SW 1271 (cell line): ENCODE measurements around the gene DDX20.
A peak's percentile ranks its signal among the peaks of the same experiment; 100 is the strongest.

Experiments used
- DNase-seq, 2 experiments: peaks; one replicate each; lab custom pipeline; 2025; lab: John Stamatoyannopoulos, UW

The DDX20 gene

GRCh38 chr1:111750856-111751255 lies 4.8 kb upstream of the DDX20 start:
- DNase-seq, result no peak

DNA sequence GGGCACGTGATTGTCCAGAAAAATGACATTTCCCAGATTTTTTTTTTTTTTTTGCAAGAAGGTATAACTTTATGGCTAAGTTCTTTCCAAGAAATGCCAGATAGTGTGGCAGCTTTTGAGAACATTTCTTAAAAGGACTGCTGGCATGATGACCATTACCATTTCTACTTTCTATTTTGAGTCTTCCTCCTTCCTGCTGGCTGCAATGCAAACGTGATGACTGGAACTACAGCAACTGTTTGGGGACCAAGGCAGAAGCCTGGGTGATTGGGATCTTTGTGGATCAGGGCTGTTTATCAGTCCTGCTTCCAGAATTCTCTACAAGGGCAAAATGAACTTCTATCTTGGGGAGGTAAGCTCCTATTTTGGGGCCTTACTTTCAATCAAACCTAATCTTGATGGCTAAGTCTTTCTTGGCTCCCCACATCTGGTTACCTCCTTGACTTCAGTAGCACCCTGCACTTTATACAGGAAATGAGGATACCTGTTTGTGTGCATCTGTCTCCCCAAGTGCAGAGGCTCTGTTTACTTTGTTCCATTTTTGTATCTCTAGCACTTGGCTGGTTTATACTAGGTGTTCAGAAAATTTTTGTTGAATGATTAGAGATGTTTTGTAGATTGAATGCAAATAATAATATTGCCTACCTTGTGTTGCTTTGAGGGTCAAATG lies 3.7 kb upstream of the DDX20 start:
- DNase-seq, result no peak

DNA sequence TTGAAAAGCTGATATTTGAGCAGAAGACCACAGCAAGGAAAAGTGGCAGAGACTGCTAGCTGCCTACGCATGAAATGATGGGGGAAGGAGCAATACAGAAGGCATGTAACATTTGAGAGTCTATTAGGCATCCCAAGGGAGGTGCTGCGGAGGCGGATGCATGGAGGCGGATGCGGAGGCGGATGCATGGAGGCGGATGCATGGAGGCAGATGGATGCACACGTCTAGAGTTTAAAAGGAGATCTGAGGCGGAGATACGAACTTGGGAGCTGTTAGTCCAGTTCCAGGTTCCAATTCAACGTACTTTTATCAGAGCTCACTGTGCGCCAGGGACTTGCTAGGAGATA lies 744 bp upstream of the DDX20 start:
- DNase-seq, result peak; percentile 39 to 61

DNA sequence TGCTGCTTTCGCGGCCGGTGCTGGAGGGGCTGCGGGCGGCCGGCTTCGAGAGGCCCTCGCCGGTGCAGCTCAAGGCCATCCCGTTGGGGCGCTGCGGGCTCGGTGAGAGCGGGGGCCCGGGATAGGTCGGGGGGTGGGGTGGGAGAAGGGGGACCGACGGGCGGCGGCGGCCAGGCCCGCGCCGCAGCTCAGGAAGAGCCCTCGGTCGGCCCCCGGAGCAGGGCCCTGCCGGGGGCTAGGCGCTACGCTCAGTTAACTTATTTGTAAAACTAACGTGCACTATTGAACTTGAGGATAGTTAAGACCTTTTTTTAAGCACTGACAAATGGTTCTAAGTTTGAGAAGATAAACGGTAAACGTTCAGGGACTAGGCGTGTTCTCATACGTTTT lies 418 bp downstream of the DDX20 start:
- no peak for DNase-seq

- DNase-seq, result peak in 1 of 2 experiments; percentile 10
These were observed 2.7 kb downstream of the DDX20 start for GRCh38 chr1:111758373-111758772.

- DNase-seq, result no peak
These were observed 6.0 kb downstream of the DDX20 start for GRCh38 chr1:111761717-111762116.

DNA sequence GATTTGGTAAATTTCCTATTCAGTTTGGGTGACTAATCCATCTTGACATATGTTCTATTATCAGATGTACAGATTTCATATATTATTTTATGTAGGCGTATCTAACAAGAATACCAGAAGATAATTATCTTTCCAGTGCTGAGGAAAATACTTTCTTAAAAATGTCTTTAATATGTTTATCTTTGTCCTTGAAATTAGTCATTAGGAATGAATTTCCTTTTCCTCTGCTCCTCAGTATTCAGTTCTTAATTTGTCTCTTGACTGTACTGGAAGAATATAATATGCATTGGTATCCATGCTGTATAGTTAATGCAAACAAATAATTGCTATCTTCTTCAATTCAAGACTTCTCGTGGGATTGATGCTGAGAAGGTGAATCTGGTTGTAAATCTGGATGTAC lies 6.6 kb downstream of the DDX20 start:
- no peak for DNase-seq

DNA sequence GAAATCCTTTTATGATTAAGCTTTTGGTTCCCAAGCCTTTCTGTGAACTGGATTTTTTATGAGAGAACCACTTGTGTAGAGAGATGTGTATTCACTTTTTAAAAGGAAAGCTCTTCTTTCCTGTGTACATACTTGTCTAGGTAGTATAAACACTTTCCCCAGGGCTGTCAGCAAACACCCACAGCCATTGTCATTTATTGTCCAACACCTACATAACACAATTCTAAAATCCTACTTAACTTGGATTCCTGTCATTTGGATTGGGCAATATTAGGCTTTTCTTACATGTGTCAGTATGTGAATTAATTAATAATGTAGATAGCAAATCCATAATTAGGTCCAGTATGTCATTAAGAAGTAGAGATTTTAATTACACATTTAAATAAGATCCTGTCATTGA lies 12.3 kb downstream of the DDX20 start:
- no peak for DNase-seq

DNA sequence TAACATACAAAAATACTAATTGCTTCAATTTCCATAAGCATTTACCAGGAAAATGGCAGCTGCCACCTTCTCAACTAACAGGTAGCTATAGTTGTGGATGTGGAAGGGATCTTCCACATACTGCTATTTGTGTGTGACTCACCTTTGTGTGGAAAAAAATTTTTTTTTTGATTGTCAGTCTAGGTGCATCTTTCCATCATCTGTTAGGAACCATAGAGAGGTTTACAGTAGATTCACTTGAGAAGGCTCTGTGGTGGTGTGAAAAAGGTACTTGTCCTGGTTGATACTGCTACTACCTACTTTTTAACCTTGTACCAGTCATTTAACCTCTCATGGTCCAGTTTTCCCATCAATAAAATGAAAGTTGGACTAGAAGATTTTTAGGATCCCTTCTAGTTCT lies 12.9 kb downstream of the DDX20 start:
- no peak for DNase-seq

GRCh38 chr1:111769517-111770146 lies 13.9 kb downstream of the DDX20 start:
- DNase-seq, result peak in 1 of 2 experiments; percentile 48

GRCh38 chr1:111770916-111771315 lies 15.2 kb downstream of the DDX20 start:
- no peak for DNase-seq

DNA sequence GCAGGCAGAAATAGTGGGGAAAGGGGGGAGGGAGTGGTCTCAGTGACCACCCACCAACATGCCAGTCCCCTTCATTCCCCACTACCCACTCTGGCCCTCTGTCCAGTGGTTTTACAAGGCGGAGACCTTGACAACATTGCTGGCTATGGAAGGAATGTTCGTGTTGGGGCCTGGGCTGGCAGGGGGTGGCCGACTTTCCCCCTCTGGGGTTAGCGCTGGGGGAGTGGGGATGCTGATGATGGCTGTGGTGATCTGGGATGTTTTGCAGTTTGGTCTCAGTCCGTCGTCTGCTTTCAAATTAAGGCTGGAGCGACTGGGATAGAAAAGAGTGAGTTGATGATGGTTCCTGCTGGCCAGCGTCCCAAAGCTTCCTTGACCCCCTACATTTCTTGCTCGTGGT lies 20.3 kb downstream of the DDX20 start:
- DNase-seq, result no peak

DNA sequence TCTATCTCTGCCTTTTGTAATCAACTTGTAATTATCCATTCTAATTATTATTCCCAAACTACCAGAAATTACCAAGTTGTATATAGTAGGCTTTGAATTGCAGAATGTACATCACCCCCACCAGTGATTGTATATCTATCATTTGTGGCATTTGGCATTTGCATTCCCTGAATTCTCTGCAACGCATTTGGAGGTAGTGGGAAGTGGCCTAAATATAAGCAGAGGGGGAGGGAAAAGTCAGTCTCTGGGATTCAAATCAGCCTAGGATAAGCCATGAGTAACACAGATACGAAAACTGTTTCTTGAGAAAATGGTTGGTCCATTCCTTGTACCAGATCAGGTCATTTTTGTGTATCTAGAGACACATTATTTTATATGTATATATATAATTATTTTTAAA lies 20.7 kb downstream of the DDX20 start:
- no peak for DNase-seq

DNA sequence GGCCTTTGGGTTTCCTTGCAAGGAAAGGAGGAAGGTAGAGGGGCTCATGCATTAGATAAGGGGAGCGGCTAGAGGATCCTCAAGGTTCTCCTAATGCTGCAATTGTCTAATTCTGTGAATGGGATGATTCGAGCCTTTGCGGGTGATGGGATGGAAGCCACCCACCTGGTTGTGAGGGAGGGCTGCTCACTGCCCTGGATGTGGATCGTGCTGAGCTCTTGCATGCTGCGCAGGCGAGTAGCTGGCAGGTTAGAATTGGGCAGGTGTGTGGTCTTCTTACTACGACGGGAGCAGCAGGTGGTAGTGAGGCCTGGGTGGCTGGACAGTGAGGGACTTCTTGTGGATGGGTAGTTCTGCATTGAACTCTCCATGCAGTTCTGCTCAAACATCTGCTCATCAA lies 21.2 kb downstream of the DDX20 start:
- DNase-seq, result no peak

GRCh38 chr1:111777301-111777700 lies 21.6 kb downstream of the DDX20 start:
- no peak for DNase-seq

DNA sequence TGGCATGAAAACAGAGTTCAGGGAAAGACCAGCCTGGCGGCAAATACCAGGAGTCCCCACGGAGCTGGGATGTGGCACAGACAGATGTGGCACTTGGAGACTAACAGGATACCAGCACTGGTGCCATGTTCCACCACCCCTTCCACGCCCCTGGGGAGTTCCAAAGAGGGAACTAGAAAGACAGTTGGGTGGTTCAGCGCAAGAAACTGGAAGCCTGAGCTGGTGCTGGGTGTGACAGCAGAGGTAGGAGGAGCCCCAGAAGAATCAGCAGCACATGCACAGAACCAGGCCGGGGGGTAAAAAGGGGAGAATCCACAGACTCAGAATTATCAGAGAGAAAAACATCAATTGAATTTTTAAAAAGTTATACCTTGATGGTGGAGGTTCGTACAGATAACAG lies 22.4 kb downstream of the DDX20 start:
- no peak for DNase-seq

DNA sequence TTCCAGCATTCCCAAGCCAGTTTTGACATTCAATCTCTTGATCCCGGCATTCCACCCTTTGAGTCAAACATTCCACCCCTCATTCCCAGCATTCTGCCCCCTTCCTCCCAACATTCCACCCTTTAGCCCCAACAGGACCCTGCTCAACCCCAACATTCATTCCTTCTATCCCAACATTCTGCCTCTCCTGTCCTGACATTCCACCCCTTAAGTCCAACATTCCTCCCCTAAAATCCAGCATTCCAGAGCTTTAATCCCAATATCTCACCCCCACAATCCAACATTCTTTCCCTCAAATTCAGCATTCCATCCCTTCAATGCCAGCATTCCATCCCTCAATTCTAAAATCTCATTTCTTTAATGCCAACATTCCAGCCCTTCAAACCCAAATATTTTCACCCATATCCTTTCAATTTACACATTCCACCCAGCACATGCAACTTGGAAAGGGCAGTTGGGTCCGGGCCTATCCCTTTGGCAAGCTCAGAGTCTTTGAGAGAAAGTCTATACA lies 22.9 kb downstream of the DDX20 start:
- DNase-seq, result no peak

DNA sequence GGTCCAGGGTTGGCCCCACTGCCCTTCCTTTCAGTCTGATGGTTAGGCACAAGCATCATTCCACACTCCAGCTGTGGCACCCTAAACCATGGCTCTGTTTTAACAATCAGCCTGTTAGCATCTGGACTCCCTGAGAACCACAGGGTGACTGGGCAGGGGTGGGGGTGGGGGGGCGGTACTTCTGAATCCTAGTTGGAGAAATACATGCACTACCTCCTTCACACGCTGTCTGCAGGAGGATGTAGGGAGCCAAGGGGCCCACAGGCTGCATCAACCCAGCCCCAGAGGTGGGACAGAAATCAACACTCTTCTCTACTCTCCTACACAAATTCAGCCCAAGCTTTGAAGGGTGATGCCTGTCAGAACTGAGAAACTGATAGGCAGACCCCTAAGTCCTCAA lies 23.8 kb downstream of the DDX20 start:
- no peak for DNase-seq

DNA sequence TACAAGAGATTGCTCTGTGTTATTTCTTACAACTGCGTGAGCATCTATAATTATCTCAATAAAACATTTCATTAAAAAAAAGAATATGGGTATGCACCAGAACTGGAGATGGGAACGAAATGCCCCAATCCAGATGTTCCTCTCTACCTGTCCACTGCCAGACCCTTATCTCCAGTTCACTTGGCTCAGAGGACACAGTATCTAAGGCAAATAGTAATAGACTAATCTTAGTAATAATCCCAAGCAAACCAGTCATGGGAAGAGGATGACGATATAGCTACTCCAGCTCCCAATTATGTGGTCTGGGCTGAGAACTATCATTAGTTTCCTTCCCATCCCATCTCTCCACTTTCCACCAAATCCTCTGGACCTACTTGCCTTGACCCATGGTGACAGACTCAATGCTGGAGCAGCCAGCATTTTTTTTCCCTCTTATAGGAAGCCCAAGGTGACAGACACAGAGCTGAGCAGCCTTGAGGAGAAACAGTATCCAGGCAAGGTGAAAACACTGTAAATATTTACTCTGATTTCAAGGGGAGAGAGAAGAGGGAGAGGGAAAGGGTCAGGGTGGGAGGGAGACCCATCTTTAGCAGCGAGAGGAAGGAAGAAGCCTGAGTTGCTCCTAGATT lies 28.7 kb downstream of the DDX20 start:
- DNase-seq, result no peak

DNA sequence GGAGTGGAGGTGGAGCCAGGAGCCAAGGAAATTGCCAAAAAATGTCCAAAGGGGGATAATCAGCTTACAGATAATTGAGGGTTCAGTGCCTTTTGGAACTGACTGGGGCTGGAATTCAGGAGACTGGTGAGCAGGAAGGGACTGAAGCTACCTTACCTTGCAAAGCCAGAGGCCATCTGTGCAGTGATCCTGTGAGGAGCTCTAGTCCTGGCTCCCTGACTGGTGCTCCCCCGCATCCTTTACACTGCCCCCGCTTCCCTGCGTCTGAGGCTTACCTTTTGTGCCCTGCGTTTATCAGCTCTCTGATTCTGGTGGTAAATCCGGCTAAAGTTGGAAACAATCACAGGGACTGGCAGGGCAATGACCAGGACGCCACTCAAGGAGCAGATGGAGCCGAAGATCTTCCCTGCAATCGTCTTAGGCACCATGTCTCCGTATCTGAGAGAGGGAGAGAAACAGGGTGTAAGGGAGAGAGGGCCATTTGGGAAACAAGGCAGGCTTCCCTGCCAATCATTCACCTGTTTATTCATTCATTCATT lies 31.0 kb downstream of the DDX20 start:
- DNase-seq, result no peak

DNA sequence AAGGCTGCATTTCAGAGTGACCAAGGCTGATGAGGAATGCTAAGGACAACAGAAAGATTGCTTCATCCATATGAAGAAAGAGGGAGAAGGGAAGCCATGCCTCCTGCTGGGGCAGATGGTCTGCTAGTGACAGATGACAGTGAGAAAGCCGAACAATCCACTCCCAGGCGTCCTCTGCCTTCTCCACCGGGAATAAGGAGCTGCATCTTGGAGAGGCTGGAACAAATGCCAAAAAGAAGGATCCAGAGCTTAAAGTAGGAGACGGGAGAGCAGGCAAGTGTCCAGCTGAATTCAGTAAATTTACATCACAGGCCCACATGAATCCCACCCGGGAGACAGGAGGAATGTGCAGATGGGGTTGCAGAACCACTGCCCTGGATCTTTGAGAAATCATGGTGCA lies 33.4 kb downstream of the DDX20 start:
- DNase-seq, result no peak

DNA sequence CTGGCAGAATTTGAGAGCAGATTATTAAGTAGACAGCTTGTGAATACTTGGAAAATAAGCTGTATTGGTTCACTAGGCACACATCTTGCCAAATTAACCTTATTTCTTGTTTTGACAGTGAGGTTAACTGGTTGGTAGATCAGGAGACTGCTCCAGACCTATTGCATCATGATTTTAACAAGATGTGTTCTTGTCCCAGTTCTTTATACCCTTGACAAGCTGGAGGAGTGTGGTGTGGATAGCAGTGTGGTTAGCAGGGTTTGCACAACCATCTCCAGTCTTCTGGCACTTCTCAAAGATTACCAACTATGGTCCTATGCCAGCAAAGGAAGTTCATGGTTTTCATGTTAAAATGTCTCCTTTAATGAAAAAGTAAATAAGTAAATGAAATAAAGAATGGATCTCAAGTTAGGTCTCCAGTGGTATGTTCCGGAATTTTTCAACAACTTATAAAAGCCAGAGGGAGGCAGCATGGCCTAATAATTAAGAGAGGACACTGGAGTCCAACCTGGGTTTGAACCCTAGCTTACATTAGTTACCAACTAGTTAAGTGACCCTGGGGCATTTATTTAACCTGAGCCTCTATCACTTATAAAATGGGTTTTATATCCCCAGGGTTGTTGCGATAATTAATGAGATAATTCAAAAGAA lies 34.1 kb downstream of the DDX20 start:
- DNase-seq, result no peak

- no peak for DNase-seq
These were observed 36.1 kb downstream of the DDX20 start for GRCh38 chr1:111791776-111792175.
